DMS 273 (cell line): ENCODE measurements around the gene MINDY2.
"Not testable (repeated sequence)": the region's sequence is repeated elsewhere in the genome, so short reads cannot be mapped to it uniquely, and the experiment has no call there.

ENCODE experiments used
- DNase-seq: peaks from one replicate; lab custom pipeline; 2025; ENCODE audit not compliant: unreplicated experiment; lab: John Stamatoyannopoulos, UW

MINDY2 gene

GRCh38 chr15:58752716-58753115, 18.4 kb upstream of the MINDY2 start:
- DNase-seq, result no peak

GRCh38 chr15:58755350-58755749, 15.8 kb upstream of the MINDY2 start:
- no peak for DNase-seq

GRCh38 chr15:58755956-58756355, 15.1 kb upstream of the MINDY2 start:
- peak; percentile 42 for DNase-seq

- DNase-seq, result no peak
Observed at GRCh38 chr15:58758141-58758540, 13.0 kb upstream of the MINDY2 start.

GRCh38 chr15:58760385-58761009, 10.6 kb upstream of the MINDY2 start:
- no peak for DNase-seq

- DNase-seq, result no peak
Observed at GRCh38 chr15:58761010-58761388, 10.1 kb upstream of the MINDY2 start.

GRCh38 chr15:58762285-58762684, 8.8 kb upstream of the MINDY2 start:
- DNase-seq, result no peak

- DNase-seq, result peak; percentile 79
Observed at GRCh38 chr15:58762731-58763130, 8.4 kb upstream of the MINDY2 start.

- no peak for DNase-seq
Observed at GRCh38 chr15:58764468-58764867, 6.6 kb upstream of the MINDY2 start.

- DNase-seq, result no peak
Observed at GRCh38 chr15:58766290-58766689, 4.8 kb upstream of the MINDY2 start.

- not testable (repeated sequence) for DNase-seq
Observed at GRCh38 chr15:58768601-58769004, 2.5 kb upstream of the MINDY2 start.

GRCh38 chr15:58770519-58770856, 614 bp upstream of the MINDY2 start:
- peak; percentile 78 for DNase-seq

- peak; percentile 47 for DNase-seq
Observed at GRCh38 chr15:58771621-58772250, 634 bp downstream of the MINDY2 start.

- DNase-seq, result no peak
Observed at GRCh38 chr15:58773024-58773423, 1.9 kb downstream of the MINDY2 start.

- no peak for DNase-seq
Observed at GRCh38 chr15:58775402-58775801, 4.3 kb downstream of the MINDY2 start.

- DNase-seq, result no peak
Observed at GRCh38 chr15:58777107-58777506, 6.0 kb downstream of the MINDY2 start.

- DNase-seq, result no peak
Observed at GRCh38 chr15:58779554-58779953, 8.5 kb downstream of the MINDY2 start.

- no peak for DNase-seq
Observed at GRCh38 chr15:58785355-58785754, 14.3 kb downstream of the MINDY2 start.

- DNase-seq, result no peak
Observed at GRCh38 chr15:58788056-58788710, 17.1 kb downstream of the MINDY2 start.

GRCh38 chr15:58793862-58794261, 22.8 kb downstream of the MINDY2 start:
- no peak for DNase-seq

GRCh38 chr15:58795825-58796224, 24.7 kb downstream of the MINDY2 start:
- no peak for DNase-seq

- no peak for DNase-seq
Observed at GRCh38 chr15:58797505-58797904, 26.4 kb downstream of the MINDY2 start.

- DNase-seq, result peak; percentile 1
Observed at GRCh38 chr15:58805095-58805494, 34.0 kb downstream of the MINDY2 start.
